ENCODE measurements around the gene ZKSCAN4. TPM values are rescaled to one million over a fixed set of nuclear protein-coding genes. Genes with fewer than 3 reads are reported as not detected.

Gene ZKSCAN4
- total RNA-seq, 1 experiment from 2014 or later: 7.3 TPM

Other genes starting within 250 kb of the ZKSCAN4 start
- 8.0 to 9.4 TPM (median 9.2 TPM) in 3 replicates for gene ZNF165, start 171.7 kb downstream of the ZKSCAN4 start, total RNA-seq (2021)
- gene ZSCAN16, start 127.7 kb downstream of the ZKSCAN4 start, total RNA-seq (2021): 5.7 to 7.3 TPM (median 7.1 TPM) in 3 replicates
- 21.7 to 22.9 TPM (median 22.7 TPM) in 3 replicates for gene ZKSCAN8, start 110.4 kb downstream of the ZKSCAN4 start, total RNA-seq (2021)
- gene ZSCAN9, start 27.0 kb downstream of the ZKSCAN4 start, total RNA-seq (2021): 13.0 to 15.1 TPM (median 14.5 TPM) in 3 replicates
- gene NKAPL, start 7.0 kb upstream of the ZKSCAN4 start, total RNA-seq (2021): 0.26 to 0.46 TPM (median 0.41 TPM) in 3 replicates
- 5.2 to 7.5 TPM (median 6.6 TPM) in 3 replicates for gene ZSCAN26, start 14.9 kb upstream of the ZKSCAN4 start, total RNA-seq (2021)
- 6.8 to 7.5 TPM (median 6.9 TPM) in 3 replicates for gene PGBD1, start 29.3 kb upstream of the ZKSCAN4 start, total RNA-seq (2021)
- gene ZSCAN31, start 83.9 kb upstream of the ZKSCAN4 start, total RNA-seq (2021): 6.6 to 9.1 TPM (median 7.4 TPM) in 3 replicates
- gene ZKSCAN3, start 97.7 kb upstream of the ZKSCAN4 start, total RNA-seq (2021): 5.4 to 8.4 TPM (median 6.8 TPM) in 3 replicates
- gene ZSCAN12, start 147.5 kb upstream of the ZKSCAN4 start, total RNA-seq (2021): 7.8 to 8.5 TPM (median 8.3 TPM) in 3 replicates
- gene ZSCAN23, start 191.2 kb upstream of the ZKSCAN4 start, total RNA-seq (2021): 8.7 to 9.3 TPM (median 9.0 TPM) in 3 replicates